Stimulated activated CD4-positive, alpha-beta T cell treated with anti-CD3 and anti-CD28 coated beads, Interleukin-1b, Interleukin-23, amount 100 ng/mL, for 1 hour (primary cell): ENCODE data around the gene ST6GALNAC6.

Source experiments
- DNase-seq, 2 donors: peaks; one replicate each; pipeline ENCODE4 v3.0.0-alpha.2; 2020; ENCODE audit warnings: low read depth in 2 of 2

Gene ST6GALNAC6

DNA sequence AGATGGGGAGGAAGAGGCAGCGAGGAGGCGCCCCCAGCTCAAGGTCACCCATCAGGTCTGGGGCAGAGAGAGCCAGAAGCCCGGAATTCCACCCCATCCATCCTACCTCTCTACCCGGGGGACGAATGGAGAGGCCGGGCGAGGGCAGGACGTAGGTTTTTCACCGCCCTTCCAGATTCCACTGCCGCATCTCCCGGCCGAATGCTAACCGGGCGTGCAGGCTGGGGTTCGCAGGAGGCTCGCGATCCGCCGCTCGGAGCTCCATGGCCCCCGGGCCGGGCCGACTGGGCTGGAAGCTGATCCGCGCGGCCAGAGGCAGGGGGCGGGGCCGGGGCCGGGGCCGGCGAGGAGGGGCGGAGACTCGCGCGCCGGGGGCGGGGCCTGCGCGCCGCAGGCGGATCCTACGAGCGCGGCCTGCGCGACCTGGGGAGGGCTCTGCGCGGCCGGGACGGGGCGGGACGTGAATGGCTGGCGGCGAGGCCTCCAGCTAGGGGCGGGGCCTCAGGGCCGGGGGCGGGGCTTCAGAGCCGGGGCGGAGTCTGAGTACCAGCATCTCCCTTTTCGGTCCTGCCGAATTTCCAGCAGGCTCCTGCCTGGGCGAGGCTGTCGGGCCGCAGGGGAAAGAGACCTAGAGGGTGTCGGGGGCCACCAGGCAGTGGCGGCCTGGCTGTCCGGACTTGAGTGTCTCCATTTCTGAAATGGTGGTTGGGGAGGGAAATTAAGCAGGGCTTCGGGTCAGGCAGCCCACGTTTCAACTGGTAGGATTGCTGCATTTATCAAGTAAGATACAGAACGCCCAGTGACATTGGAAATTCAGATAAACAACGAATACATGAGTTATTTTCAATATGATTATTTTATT lies 17.5 kb upstream of the ST6GALNAC6 start, which contains the start of gene ST6GALNAC4:
ST6GALNAC4 (minus strand) TSS at position 322 of the 862 bp plus-strand sequence. CDS start 622 bp downstream, outside the sequence.
- peak; percentile 92 to 99 for DNase-seq

DNA sequence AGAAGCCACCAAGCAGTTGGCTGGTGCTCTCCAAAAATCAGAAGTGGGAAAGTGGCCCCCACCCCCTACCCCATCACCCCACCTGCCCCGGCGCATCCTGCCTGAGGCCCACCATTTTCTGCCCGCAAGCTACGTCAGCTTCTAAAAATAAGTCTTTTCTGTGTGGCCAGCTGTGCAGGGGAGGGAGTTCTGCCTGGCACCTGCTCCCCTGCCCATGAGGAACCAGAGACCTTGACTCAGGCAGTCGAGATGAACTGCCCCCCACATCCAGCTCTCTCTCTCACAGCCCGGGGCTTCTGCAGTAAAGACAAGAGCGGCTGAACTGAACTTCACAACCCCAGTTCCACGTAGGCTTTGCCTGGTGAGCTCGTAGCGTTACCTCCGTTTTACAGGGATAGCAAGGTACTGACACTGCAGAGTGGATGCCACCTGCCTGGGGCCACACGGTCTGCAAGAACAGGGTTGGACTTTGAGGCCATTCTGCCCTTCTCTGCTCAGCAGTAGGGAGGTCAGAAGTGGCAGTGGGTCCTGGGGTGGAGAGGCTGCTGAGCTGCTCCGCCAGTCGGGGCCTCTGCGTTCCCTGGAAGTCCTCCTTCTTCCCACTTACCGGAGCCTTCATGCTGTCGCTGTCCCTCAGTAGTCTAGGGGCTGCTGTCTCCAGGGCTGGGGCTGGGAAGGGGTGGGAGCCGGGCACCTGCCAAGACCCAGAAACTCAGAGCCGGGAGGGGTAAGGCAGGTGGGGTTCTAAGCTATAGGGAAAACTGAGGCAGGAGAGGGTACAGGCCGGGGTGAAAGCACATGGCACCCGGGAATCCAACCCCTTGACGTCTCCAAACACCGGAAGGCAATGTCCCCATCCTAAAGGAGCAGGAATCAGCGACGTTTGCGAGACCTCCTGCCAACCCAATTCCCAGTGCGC lies 16.7 kb upstream of the ST6GALNAC6 start:
- DNase-seq = no peak

DNA sequence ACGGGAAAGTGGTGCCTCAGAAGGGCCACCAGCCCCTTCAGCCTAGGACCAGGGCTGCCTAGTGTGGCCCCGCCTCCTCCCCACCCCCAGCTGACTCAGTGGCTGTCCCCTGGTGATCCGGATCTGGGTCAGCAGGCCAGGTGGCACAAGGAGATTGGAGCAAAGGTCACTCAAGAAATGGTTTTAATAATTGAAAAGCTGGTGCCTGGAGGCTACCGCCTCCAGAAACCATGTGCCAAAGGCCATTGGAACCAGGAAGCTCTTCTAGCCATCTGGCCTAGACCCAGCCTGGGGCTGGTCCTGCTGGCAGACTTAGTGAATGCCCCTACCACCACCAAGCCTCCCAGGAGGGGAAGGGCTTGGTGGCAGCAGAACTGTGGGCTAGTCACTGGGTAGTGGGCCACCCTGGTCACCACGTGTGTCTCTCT lies 15.9 kb upstream of the ST6GALNAC6 start:
- no peak for DNase-seq

DNA sequence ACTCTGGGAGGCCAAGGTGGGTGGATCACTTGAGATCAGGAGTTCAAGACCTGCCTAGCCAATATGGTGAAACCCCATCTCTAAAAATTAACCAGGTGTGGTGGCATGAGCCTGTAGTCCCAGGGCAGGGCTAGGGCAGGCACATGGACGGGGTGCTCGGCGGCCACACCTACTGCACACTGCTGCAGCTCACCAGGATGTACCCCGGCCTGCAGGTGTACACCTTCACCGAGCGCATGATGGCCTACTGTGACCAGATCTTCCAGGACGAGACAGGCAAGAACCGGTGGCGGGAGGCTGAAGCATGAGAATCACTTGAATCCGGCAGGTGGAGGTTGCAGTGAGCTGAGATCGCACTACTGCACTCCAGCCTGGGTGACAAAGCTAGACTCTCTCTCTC lies 14.3 kb upstream of the ST6GALNAC6 start:
- DNase-seq = no peak

DNA sequence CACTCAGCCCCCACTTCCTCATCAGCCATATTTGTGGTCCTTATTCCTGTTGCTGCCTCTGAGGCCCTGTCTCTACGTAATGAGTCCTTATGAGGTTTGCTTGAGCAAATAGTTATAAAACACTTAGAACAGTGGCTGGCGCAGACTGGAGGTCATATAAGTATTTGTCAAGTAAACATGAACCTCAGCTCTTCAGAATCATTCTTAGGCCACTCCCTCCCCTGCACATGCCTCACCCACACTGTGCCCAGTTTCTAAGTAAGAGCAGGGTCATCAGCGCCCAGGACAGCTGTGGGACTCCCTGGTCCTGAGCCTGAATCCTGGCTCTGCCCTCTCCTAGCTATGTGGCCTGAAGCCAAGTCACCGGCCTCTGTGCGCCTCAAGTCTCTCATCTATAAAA lies 13.5 kb upstream of the ST6GALNAC6 start:
- no peak for DNase-seq

DNA sequence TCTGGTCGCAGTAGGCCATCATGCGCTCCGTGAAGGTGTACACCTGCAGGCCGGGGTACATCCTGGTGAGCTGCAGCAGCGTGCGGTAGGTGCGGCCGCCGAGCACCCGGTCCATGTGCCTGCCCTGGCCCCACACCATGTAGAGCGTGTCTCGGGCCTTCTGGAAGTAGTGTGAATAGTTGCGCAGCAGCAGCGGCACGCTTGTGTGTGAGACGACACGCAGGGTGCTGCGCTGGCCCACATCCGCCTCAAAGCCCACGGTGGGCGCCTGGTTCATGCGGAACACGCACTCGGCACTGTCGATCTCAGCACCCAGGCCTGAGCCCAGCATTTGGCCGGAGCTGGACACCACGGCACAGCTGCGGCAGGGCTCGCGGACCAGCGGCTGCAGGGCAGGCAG lies 12.9 kb upstream of the ST6GALNAC6 start:
- no peak for DNase-seq

DNA sequence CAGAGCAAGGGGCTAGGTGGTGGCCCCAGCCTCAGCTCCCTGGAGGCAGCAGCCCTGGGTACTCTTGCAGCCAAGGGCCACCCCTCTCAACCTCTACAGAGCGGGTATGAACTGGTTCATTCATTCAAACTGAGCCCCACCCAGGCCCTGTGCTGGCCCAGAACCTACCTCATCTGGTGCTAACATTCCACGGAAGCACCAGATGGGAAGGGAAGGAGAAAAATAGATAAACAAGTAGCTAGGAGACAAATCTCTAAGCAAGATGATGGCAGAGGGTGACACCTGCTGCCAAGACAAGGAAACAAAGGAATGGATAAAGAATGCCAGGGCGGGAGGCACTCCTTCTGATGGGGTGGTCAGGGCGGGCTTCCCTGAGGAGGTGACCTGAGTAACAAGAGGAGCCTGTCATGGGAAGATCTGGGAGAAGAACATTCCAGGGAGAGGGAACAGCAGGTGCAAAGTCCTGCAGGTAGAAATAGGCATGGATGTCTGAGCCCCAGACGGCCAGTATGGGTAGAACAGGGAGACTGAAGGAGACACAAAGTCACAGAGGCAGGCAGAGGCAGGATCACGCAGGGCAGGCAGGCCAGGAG lies 11.3 kb upstream of the ST6GALNAC6 start:
- DNase-seq = no peak

DNA sequence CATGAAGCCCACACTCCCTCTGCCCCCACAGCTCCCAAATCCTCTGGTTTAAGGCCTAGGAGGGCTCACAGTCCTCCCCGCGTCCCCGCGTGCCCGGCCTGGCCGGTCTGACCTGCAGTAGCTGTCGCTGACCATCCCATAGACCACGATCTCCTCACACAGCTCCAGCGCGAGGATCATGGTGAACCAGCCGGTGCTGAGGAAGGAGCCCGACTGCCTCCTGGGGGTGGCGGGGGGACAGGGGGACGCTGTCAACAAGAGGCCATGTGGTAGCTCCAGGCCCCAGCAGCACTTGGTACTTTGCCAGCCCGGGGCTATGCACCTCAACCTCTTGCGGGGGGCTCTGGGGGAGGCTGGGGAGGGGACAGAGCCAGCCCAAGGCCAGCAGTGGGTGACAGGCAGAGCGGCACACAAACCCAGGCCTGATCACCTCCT lies 10.5 kb upstream of the ST6GALNAC6 start:
- DNase-seq = no peak

DNA sequence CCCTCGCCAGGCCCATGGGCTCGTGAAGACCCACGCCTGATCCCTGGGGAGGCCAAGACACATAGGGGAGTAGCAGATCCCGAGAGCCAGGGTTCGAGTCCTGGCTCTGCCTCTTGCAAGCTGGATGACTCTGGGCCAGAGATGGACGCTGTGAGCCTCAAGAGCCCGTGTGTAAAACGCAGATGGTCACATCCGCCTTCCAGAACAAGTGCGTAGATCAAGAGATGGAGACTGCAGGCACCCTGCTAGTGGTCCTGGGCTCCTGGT lies 9.2 kb upstream of the ST6GALNAC6 start:
- no peak for DNase-seq

DNA sequence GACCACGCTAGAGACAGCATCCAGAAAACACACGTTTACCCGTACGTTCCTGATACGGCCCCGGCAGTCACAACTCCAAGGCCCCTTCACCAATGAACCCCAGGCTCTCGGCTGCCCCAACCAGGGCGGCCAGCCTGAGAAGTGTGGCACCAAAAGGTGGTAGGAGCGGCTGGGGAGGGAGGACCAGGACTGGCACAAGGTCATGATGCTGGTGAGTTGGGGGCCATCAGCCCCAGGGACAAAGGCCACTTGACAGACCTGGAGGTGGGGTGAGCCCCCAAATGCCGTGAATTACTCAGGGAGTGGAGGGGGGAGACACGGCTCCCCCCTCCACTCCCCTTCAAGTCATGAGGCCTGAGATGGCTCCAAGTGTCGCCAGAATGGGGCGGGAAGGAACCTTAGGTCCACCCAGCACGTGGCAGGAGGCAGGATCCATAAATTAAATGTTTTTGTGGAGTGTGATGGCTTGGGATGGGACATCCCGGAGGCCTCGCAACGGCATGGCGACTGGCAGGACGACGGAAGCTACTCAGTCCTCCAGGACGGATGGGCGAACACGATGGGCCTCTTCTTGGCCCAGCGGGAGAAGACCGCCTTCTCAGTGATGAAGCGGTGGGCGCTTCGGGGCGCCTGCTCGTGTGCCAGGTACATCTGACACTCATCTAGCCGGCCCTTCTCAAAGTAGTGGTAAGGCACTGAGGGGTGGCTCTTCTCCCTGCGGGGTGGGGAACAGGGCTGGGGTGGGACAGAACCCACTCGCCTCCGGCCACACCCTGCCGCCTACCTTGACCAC lies 8.7 kb upstream of the ST6GALNAC6 start:
- no peak for DNase-seq

DNA sequence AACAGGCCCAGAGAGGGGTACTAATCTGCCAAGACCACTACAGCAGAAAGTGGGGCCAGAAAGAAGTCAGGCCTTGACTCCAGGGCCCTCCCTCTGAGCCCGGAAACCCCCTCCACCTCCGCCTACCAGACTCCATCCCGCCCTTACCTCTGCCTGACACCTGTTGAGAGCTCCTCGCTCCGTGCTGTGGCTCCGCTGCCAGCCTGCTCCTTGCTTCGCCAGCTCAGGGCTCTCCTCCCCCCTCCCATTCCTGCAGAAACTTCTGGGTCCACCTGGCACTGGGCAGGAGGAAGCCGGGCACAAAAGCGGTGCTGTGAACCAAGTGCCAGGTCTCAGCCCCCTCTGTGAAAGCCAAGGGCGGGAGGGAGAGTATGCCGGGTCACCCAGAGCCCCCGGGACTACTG lies 6.4 kb upstream of the ST6GALNAC6 start:
- DNase-seq = peak in 1 of 2 donors; percentile 50

DNA sequence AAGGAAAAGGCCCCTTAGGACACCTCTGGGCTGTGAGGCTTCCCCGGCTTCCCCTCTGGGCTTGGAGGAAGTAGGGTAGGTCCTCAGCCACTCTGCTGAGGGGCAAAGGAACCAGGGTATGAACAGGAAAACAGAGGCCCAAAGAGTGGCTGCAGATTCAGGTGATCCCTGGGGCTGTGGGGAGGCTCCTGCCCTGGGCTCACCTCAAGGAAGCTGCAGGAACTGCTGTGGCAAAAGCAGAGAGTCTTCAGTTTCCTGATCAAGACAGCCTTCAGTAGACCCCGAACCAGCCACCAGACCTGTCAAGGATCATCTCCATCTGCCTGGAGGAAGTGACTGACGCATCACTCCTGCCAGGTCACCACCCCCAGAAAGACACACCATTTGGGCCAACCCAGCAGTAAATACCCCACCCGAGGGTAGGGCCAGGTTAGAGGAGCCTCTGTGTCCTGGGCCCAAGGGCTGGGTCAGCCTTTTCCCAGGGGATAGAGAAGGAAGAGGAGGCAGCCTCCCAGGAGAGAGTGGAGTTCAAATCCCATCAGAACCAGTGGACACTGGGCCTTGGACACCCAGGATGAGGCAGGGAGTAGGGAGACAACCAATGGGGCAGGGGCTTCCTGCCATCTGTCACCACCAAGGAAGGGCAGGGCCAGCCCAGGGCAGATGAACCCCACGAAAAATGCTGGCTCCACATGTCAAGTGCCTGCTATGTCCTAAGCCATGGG lies 5.8 kb upstream of the ST6GALNAC6 start:
- peak in 1 of 2 donors; percentile 45 for DNase-seq

DNA sequence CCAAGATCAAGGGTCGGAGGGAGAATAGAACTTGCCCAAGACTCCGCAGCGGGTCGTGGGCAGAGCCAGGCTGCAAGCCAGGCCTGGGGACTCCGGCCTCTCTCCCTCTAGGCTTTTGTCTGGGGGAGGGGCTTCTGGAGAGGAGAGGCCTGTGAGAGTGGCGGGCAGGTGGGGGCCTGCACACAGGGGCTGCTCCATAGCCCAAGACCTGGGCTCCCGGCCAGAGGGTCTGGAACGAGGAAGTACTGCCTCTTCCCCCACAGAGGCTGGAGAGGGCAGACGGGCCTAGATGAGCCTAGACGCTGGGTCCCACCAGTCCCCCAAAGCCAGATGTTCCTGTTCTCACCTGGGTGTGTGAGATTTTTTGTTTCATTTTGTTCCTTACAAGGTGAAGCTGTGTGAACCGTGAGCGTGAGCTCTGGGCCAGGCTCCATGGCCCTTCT lies 5.2 kb upstream of the ST6GALNAC6 start:
- no peak for DNase-seq

DNA sequence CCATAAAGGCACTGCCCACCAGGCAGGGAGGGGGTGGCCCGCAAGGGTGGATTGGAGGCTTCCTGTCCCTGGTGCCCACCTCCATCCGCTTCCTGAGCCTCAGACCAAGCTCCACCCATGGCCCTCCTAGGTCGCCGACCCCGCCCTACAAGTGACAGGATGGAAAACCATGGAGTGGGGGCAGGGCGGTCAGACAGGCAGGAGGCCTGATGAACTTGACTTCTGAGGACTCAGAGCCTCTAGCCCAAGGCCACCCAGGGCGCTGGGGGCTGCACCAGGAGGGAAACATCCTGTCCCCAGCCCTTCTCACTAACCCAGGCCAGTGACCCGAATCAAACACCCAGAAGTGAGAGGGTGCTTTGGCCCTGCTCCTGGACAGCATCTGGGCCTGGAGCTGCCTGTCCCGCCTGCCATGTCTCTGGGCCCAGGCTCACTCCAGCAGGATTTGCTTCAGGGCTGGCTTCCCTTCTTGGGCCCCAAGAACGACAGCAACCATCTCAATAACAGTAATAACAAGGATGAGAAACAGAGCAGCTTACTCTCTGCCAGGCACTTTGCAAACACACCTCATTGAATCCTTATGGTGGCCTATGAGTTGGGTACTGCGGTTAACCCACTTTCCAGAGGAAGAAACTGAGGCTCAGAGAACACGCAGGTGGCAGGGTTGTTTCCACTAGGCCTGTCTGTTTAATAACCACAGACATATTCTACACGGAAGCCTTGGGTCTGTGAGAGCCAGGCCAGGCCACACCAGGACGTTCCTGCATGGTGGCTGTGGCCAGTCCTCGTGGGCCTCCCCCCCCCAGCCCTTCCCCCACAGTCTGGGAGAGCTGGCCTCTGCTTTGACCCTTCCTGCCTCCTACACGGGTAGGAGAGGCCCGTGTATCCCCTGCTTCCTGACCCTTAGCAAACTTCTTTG lies 4.4 kb upstream of the ST6GALNAC6 start:
- peak in 1 of 2 donors; percentile 47 for DNase-seq

DNA sequence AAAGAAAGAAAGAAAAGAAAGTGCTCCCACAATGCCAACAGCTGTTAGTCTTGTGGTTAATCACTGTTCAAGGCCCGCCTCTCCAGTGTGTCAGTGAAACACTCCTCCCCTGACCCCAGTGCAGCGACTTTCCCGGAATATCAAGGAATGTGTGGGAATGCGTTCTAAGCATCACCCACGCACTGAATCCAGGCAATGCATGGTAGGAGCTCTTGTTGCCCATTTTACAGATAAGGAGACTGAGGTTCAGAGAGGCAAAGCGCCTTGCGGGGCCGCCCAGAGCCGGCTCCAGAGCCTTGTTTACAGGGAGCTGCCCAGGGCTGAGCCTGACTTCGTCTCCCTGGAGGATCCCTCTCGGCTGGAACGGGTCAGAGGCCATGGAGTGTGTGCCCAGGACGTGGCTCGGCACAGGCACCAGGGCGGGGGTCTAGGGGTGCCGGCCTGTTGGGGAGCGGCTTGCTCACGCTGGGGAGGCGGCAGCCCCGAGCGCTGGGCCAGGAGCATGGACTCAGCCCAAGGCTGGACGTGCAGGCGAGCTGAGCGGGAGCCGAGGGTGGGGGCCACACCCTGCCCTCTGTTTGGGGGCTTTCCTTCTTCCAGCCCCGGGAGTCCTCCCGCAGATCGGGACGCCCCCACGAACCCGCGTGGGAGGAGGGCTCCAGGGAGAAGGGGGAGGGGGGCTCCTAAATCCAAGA lies 823 bp downstream of the ST6GALNAC6 start:
- no peak for DNase-seq

DNA sequence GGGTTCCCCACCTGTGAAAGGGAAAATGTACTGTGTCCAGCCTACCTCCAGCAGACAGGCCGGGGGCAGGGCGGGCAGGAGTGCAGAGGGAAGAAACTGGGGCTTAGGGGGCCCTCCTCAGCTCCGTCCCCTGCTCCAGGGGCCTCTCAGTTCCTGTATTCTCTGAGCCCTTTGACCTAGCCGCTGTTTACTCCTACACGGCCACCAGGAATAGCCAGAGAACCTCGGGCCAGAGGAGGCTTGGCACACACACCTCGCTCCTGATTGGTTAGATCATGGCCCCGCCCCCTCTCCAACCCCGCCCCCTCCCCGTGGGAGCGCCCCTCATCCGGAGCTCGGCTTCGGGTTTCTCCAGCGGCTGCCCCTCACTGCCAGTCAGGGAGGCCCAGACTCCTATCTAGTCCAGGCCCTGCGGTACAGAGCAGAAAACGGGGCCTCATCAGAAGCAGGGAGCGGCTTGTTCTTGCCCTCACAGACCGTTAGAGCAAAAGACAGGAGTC lies 2.2 kb downstream of the ST6GALNAC6 start:
- DNase-seq = no peak

DNA sequence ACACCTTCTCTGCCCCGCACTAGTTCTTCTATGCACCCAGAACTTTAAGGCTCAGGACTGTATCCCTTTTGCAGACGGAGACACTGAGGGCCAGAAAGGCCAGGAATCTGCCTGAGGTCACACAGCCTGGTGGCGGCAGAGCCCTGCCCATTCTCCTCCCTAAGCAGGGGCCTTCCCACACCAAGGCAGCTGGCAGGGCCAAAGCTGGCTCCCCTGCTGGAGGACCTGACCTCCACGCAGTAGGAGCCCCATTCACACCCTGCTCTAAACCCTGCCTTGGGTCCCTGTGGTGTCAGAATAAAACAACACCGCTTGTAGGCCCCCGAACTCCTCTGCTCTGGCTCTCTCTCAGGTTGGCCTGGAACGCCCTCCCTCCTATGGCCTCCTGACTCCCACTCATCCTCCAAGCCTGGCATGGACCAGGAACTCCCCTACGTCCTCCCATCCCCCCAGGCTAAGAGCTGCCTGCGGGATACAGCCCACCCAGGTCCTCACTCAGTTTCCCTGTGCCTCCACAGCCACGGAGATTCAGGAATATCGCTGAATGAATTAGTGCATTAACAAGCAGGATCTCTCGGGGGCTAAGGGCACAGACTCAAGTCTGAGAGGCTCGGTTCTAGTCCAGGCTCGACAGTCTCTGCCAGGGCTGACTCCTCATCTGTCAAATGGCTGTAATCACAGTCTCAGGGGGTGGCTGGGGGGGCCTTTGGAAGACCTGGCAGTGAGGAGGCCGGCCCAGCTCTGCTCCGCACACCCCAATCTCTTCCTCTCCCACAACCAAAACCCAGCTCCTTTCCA lies 2.8 kb downstream of the ST6GALNAC6 start:
- DNase-seq = no peak

DNA sequence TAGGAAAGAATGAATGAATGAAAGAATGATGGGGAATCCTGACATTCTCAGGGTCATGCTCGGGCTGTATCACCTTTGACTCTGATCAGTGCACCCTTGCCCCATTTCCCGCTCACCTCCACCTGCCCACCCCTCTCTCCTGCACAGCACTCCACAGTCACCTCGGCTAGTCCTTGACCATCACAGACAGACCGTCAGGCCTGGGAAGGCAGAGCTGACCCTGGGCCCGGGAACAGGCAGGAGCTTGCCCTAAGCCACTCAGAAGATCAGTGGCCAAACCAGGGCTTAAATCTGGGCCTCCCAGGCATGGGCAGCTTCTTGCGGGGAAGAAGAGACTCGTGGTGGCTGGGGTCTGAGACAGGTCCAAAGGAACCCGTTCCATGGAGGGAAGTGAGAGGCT lies 3.6 kb downstream of the ST6GALNAC6 start:
- no peak for DNase-seq
